Testis (tissue), 3 donors: ENCODE results near the gene CD44. TPM values are rescaled to one million over a fixed set of nuclear protein-coding genes. Genes with fewer than 3 reads are reported as not detected.

Source experiments
- DNase-seq: peaks from one replicate; pipeline ENCODE4 v3.0.0-alpha.2; 2019
- H3K27ac ChIP-seq, 2 donors: fragments of 200-600 bp; sonication (generic); one replicate each; pipeline ENCODE4 v1.5.1; 2019
- H3K27me3 ChIP-seq: fragments of 200-600 bp; sonication (generic); one replicate; pipeline ENCODE4 v1.5.1; 2019
- H3K36me3 ChIP-seq: fragments of 200-600 bp; sonication (generic); one replicate; pipeline ENCODE4 v1.5.1; 2017; ENCODE audit warnings: low read depth; ENCODE audit errors: missing control alignments
- H3K4me1 ChIP-seq: fragments of 200-600 bp; sonication (generic); one replicate; pipeline ENCODE4 v1.5.1; 2019
- H3K4me3 ChIP-seq, 2 donors: fragments of 200-600 bp; sonication (generic); one replicate each; pipeline ENCODE4 v1.5.1; 2017 to 2019
- H3K9me3 ChIP-seq: fragments of 200-600 bp; sonication (generic); one replicate; pipeline ENCODE4 v1.5.1; 2017
- CTCF ChIP-seq, 3 experiments: fragments of 450-650 bp in 2 of 3; fragments of 200-600 bp in 1 of 3; sonication (generic) in 1 of 3; IDR thresholded peaks; one replicate each; pipeline ENCODE4 v1.5.1; 2016 to 2019; ENCODE audit warnings: antibody characterized with exemption in 3 of 3, mild to moderate bottlenecking in 2 of 3, moderate library complexity in 1 of 3
- POLR2A ChIP-seq: fragments of 450-650 bp; IDR thresholded peaks from one replicate; pipeline ENCODE4 v1.6.1; 2017; ENCODE audit warnings: antibody characterized with exemption, mild to moderate bottlenecking, moderate library complexity
- WGBS, 2 donors: methylation state at CpG; one replicate each; pipeline ENCODE4 v1.1.5; 2018; 5-methylcytosine and 5-hydroxymethylcytosine counted together
- intact Hi-C: fragments of 100-400 bp; cut with DNase I; formaldehyde crosslinking; loops from one replicate; pipeline ENCODE4 v1.15.1; 2023; ENCODE audit warnings: low total_unique reads
- polyA plus RNA-seq: library from polyadenylated mRNA; stranded (reverse); fragments of 350-450 nt; fragmentation: Illumina TruSeq; extraction: RNeasy Lipid Tissue Mini Kit (QIAGEN cat#74804); gene quantifications from one replicate; pipeline ENCODE4 v1.2.3, GENCODE V29; 2014; ENCODE audit warnings: low read depth, low replicate concordance; ENCODE audit not compliant: insufficient read depth
- total RNA-seq, 2 donors: library from RNA; depleted of rRNA; stranded (reverse); fragments of >200 nt; gene quantifications; one replicate each; pipeline ENCODE4 v1.2.3, GENCODE V29; 2016

The CD44 gene
- total and polyA plus RNA-seq, 3 donors from 2014 or later: 4.0 to 44.5 (median 13.4) TPM

- intact Hi-C loops: no loop called here
- Histone ChIP-seq H3K27ac (no peak overlapping the region), H3K4me3 (no peak overlapping the region), H3K27me3 (no peaks in the 10 kb centered on the region), H3K9me3 (no peaks in the 10 kb centered on the region), H3K36me3 (no peaks in the 10 kb centered on the region), H3K4me1 (no peaks in the 10 kb centered on the region)
- TF ChIP-seq CTCF (IDR thresholded peaks at IDR 0.05) (no peak), POLR2A (no peak)
- no peak for DNase-seq
- 76 to 79% methylated on average over 10 of the region's 10 CpGs for WGBS, 2 donors
These were observed 121.5 kb downstream of the CD44 start for GRCh38 chr11:35260342-35260985.

DNA sequence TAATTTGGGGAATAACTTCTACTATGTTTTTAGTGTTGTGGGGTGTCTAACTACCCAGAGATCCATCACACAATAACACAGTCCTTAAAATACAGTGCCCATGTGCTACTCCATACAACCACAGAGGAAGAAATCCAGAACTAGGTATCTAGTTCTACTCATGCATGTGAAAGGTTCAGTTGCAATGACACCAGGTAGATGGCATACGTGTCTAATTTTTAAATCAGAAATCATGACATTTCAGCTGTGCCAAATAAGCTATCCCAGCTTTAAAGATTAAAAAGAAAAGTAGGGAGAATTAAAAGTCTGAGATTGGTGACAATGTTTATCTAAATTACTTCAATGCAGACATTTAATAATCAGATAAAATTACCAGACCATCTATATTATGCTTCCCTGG, 122.2 kb downstream of the CD44 start:
- Histone ChIP-seq H3K9me3 (no peaks in the 10 kb centered on the region), H3K4me1 (no peaks in the 10 kb centered on the region), H3K4me3 (no peak overlapping the region), H3K27ac (no peak overlapping the region), H3K27me3 (no peaks in the 10 kb centered on the region), H3K36me3 (no peaks in the 10 kb centered on the region)
- TF ChIP-seq CTCF (IDR thresholded peaks at IDR 0.05) (no peak), POLR2A (no peak)
- intact Hi-C loops: no loop called here
- no peak for DNase-seq
- WGBS, 2 donors: 91 to 95% methylated on average over 1 of the region's 1 CpG

DNA sequence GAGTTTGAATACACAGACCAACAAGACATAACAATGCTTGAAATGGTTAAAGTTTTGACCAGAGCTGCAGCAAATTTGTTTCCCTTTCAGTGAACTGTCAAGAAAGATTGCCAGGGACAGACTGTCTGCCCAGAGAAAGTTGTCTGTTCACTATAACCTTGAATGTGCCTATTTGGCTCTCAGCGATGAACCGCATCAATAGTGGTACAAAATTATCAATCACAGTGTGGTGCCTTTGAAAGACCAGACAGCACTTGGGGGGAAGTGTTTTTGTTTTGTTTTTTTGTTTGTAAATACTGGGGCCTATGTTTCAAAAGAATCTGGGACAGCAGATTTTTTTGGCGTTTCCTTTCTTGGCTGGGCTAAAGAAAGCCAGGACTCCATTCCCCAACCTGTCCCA, 123.1 kb downstream of the CD44 start:
- DNase-seq: no peak

DNA sequence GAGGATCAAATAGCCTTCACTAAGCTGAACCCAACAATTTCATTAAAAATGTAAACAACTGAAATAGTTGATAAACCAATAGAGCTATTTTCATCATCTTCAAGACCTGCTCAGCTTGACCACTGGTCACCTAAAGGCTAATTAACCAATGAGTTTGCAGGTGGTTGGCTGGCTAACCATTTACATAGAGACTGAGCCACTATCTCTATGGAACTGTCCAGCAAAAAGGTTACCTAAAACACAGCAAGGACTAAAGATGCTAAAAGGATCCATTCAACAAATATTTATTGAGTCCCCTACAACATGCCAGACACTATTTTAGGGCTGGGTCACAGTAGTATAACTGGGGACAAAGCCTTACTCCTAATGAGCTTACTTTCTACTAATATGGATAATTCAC, 123.8 kb downstream of the CD44 start:
- Histone ChIP-seq H3K36me3 (no peaks in the 10 kb centered on the region), H3K4me1 (no peaks in the 10 kb centered on the region), H3K27me3 (no peaks in the 10 kb centered on the region), H3K4me3 (no peak overlapping the region), H3K27ac (no peak overlapping the region), H3K9me3 (no peaks in the 10 kb centered on the region)
- intact Hi-C loops: no loop called here
- DNase-seq: no peak
- TF ChIP-seq CTCF (IDR thresholded peaks at IDR 0.05) (no peak), POLR2A (no peak)

More for the DNA sequence above, 123.1 kb downstream of the CD44 start:
- Histone ChIP-seq H3K27me3 (no peaks in the 10 kb centered on the region), H3K4me1 (no peaks in the 10 kb centered on the region), H3K27ac (no peak overlapping the region), H3K9me3 (no peaks in the 10 kb centered on the region), H3K36me3 (no peaks in the 10 kb centered on the region), H3K4me3 (no peak overlapping the region)
- TF ChIP-seq CTCF (IDR thresholded peaks at IDR 0.05) (no peak), POLR2A (no peak)
- WGBS, 2 donors: 80 to 82% methylated on average over 3 of the region's 3 CpGs
- intact Hi-C loops: no loop called here

DNA sequence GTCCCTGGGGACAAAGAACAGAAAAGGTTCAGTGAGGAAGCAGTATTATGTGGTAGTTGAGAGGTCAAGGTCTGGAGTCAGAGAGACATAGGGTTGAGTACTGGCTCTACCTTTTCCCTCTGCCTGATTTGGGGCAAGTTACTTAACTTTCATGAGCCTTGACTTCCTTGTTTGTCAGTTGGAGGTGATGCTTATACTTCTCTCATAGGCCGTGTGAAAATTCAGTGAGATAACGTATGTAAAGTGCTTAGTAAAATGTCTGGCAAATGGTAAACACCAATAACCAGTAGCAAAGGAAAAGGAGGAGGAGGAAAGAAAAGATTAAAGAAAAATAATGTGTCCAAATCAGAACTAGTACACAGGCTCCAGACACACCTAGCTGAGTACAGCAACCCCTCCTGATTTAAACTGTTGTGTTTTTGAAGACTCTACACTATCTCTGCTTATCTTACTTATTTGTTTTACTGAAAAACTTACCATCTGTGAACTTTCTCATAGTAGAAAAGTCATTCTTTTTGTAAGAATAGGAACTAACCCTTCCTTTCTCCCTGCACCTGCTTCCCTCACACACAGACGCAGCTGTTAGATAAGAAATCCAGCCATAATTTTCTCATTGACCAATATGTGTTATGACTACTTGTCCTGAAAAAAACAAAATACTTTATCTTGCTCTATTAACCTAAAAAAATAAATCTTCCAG, 126.9 kb downstream of the CD44 start:
- no peak overlapping the region for H3K27ac ChIP-seq
- H3K27me3 ChIP-seq: no peaks in the 10 kb centered on the region
- H3K4me3 ChIP-seq: no peak overlapping the region
- intact Hi-C loops: no loop called here
- WGBS, 2 donors: 67 to 77% methylated on average over 3 of the region's 3 CpGs
- H3K36me3 ChIP-seq: no peaks in the 10 kb centered on the region
- no peaks in the 10 kb centered on the region for H3K4me1 ChIP-seq
- DNase-seq: no peak
- H3K9me3 ChIP-seq: no peaks in the 10 kb centered on the region
- TF ChIP-seq POLR2A (no peak), CTCF (IDR thresholded peaks at IDR 0.05) (no peak)
